Tibial nerve (tissue), 4 donors: ENCODE results near the gene EFNB2. TPM values are rescaled to one million over a fixed set of nuclear protein-coding genes. Genes with fewer than 3 reads are reported as not detected.

Experiments
- DNase-seq, 2 donors: peaks; one replicate each; pipeline ENCODE4 v3.0.0-alpha.2; 2019; ENCODE audit warnings: low spot score in 2 of 2
- H3K27ac ChIP-seq, 4 donors: fragments of 200-600 bp; sonication (generic) in 3 of 4; one replicate each; pipeline ENCODE4 v1.5.1; 2017 to 2019; ENCODE audit warnings: mild to moderate bottlenecking in 1 of 4
- H3K27me3 ChIP-seq, 2 donors: fragments of 200-600 bp; sonication (generic) in 1 of 2; one replicate each; pipeline versions ENCODE4 v1.5.1 to v1.6.0; 2017 to 2019
- H3K36me3 ChIP-seq, 3 donors: fragments of 200-600 bp; sonication (generic); one replicate each; pipeline ENCODE4 v1.5.1; 2018 to 2019
- H3K4me1 ChIP-seq, 4 donors: fragments of 200-600 bp; sonication (generic) in 3 of 4; one replicate each; pipeline ENCODE4 v1.5.1; 2017 to 2019
- H3K4me3 ChIP-seq, 4 donors: fragments of 200-600 bp; sonication (generic) in 3 of 4; one replicate each; pipeline ENCODE4 v1.5.1; 2017 to 2019; ENCODE audit warnings: mild to moderate bottlenecking in 1 of 4, moderate library complexity in 1 of 4
- H3K9me3 ChIP-seq, 4 donors: fragments of 200-600 bp; sonication (generic) in 3 of 4; one replicate each; pipeline ENCODE4 v1.5.1; 2017 to 2019
- CTCF ChIP-seq, 5 experiments: fragments of 200-600 bp in 3 of 5; fragments of 450-650 bp in 2 of 5; sonication (generic) in 3 of 5; IDR thresholded peaks; one replicate each; pipeline ENCODE4 v1.5.1; 2016 to 2019; ENCODE audit warnings: antibody characterized with exemption in 5 of 5, mild to moderate bottlenecking in 3 of 5, moderate library complexity in 2 of 5
- EP300 ChIP-seq, 2 donors: sonication (generic); formaldehyde crosslinking; IDR thresholded peaks; one replicate each; pipeline ENCODE4 v1.6.1; 2017; ENCODE audit warnings: antibody characterized with exemption in 2 of 2, mild to moderate bottlenecking in 1 of 2
- POLR2A ChIP-seq, 2 donors: fragments of 450-650 bp; IDR thresholded peaks; one replicate each; pipeline ENCODE4 v1.6.1; 2017; ENCODE audit warnings: antibody characterized with exemption in 2 of 2, mild to moderate bottlenecking in 2 of 2, moderate library complexity in 2 of 2
- WGBS, 2 donors: methylation state at CpG; one replicate each; pipeline ENCODE4 v1.1.5; 2018; 5-methylcytosine and 5-hydroxymethylcytosine counted together
- total RNA-seq, 4 donors: library from RNA; depleted of rRNA; stranded (reverse); fragments of >200 nt; gene quantifications; one replicate each; pipeline ENCODE4 v1.1.0, GENCODE V29; 2016

EFNB2 gene
- total RNA-seq, 4 donors from 2014 or later: 12.6 to 20.8 (median 18.3) TPM

- no peaks in the 10 kb centered on the region for H3K27me3 ChIP-seq
- no peaks in the 10 kb centered on the region for H3K9me3 ChIP-seq
- 71 to 73% methylated on average over 2 of the region's 2 CpGs for WGBS, 2 donors
- H3K4me3 ChIP-seq: no peak overlapping the region
- no peak overlapping the region for H3K27ac ChIP-seq
- no peak for DNase-seq
- H3K36me3 ChIP-seq: no peaks in the 10 kb centered on the region
- TF ChIP-seq EP300 (IDR thresholded peaks at IDR 0.05): no peak
- no peak for TF ChIP-seq POLR2A (IDR thresholded peaks at IDR 0.05)
- TF ChIP-seq CTCF (IDR thresholded peaks at IDR 0.05): no peak
- H3K4me1 ChIP-seq: peaks cover 0 to 16% (median 0%) of the 10 kb centered on the region in 4 donors
Observed at GRCh38 chr13:106524108-106524507, 11.4 kb downstream of the EFNB2 start.

GRCh38 chr13:106523576-106523975, 11.9 kb downstream of the EFNB2 start:
- Histone ChIP-seq H3K4me3 (no peak overlapping the region), H3K36me3 (no peaks in the 10 kb centered on the region), H3K4me1 (peaks cover 0 to 16% (median 0%) of the 10 kb centered on the region in 4 donors), H3K27me3 (no peaks in the 10 kb centered on the region), H3K27ac (no peak overlapping the region), H3K9me3 (no peaks in the 10 kb centered on the region)
- no peak for TF ChIP-seq EP300 (IDR thresholded peaks at IDR 0.05)
- no peak for TF ChIP-seq CTCF (IDR thresholded peaks at IDR 0.05)
- TF ChIP-seq POLR2A (IDR thresholded peaks at IDR 0.05): no peak
- WGBS, 2 donors: 48 to 60% methylated on average over 3 of the region's 3 CpGs
- no peak for DNase-seq

GRCh38 chr13:106522898-106523525, 12.4 kb downstream of the EFNB2 start:
- 70 to 72% methylated on average over 7 of the region's 7 CpGs for WGBS, 2 donors
- Histone ChIP-seq H3K27me3 (no peaks in the 10 kb centered on the region), H3K9me3 (no peaks in the 10 kb centered on the region), H3K27ac (no peak overlapping the region), H3K36me3 (no peaks in the 10 kb centered on the region), H3K4me1 (peaks cover 0 to 16% (median 0%) of the 10 kb centered on the region in 4 donors), H3K4me3 (no peak overlapping the region)
- no peak for TF ChIP-seq EP300 (IDR thresholded peaks at IDR 0.05)
- no peak for TF ChIP-seq CTCF (IDR thresholded peaks at IDR 0.05)
- TF ChIP-seq POLR2A (IDR thresholded peaks at IDR 0.05): no peak
- DNase-seq: no peak

- H3K27ac ChIP-seq: no peak overlapping the region
- no peaks in the 10 kb centered on the region for H3K36me3 ChIP-seq
- TF ChIP-seq CTCF (IDR thresholded peaks at IDR 0.05): no peak
- no peak for TF ChIP-seq POLR2A (IDR thresholded peaks at IDR 0.05)
- TF ChIP-seq EP300 (IDR thresholded peaks at IDR 0.05): no peak
- H3K27me3 ChIP-seq: no peaks in the 10 kb centered on the region
- peaks cover 0 to 16% (median 0%) of the 10 kb centered on the region in 4 donors for H3K4me1 ChIP-seq
- H3K9me3 ChIP-seq: no peaks in the 10 kb centered on the region
- no peak for DNase-seq
- no peak overlapping the region for H3K4me3 ChIP-seq
- 85 to 92% methylated on average over 5 of the region's 5 CpGs for WGBS, 2 donors
Observed at GRCh38 chr13:106522112-106522705, 13.3 kb downstream of the EFNB2 start.

- Histone ChIP-seq H3K27me3 (no peaks in the 10 kb centered on the region), H3K9me3 (no peaks in the 10 kb centered on the region), H3K4me3 (no peak overlapping the region), H3K4me1 (peaks cover 0 to 16% (median 0%) of the 10 kb centered on the region in 4 donors), H3K27ac (no peak overlapping the region), H3K36me3 (no peaks in the 10 kb centered on the region)
- DNase-seq: no peak
- TF ChIP-seq EP300 (IDR thresholded peaks at IDR 0.05) (no peak), CTCF (IDR thresholded peaks at IDR 0.05) (no peak), POLR2A (IDR thresholded peaks at IDR 0.05) (no peak)
- WGBS, 2 donors: 61 to 64% methylated on average over 5 of the region's 5 CpGs
Observed at GRCh38 chr13:106521095-106521799, 14.2 kb downstream of the EFNB2 start.
